Measurements from ENCODE around the gene CFAP299.

Gene CFAP299

DNA sequence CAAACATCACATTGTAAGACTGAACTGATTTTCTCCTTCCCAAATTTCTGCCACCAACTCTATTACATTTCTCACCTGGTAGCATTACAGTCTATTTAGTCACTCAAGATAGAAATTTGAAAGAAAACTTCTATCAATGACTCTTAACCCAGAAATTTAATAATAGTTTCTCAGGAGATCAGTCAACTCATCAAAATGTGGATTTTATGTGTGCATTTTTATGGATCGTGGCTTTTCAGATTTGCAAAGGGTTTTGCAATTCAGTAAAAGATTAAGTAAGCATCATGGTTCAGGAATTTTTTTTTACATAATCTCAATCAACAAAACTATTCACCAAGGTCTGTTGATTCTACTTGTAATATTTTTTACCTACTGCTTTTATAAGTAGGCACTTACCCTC lies 111.1 kb downstream of the CFAP299 start:
- no peak for DNase-seq (ENCODE audit: low read depth, low spot score)
- H3K4me3 ChIP-seq (ENCODE audit: insufficient read length, low read depth): no peak overlapping the region
- no peak overlapping the region for H3K9ac ChIP-seq (ENCODE audit: insufficient read length, low read depth)
- H3K4me1 ChIP-seq (ENCODE audit: insufficient read depth, insufficient read length): no peaks in the 10 kb centered on the region
- no peaks in the 10 kb centered on the region for H3K27me3 ChIP-seq (ENCODE audit: insufficient read depth, insufficient read length)
- H3K9me3 ChIP-seq (ENCODE audit: insufficient read depth, low read length): no peaks in the 10 kb centered on the region
- no peak for TF ChIP-seq ZNF274 (IDR thresholded peaks at IDR 0.05; ENCODE audit: low read depth, low read length)
- no peak for TF ChIP-seq YY1 (IDR thresholded peaks at IDR 0.05; ENCODE audit: insufficient read depth, insufficient read length)
- no peak for TF ChIP-seq SUZ12 (IDR thresholded peaks at IDR 0.05; ENCODE audit: extremely low read depth, insufficient read depth, insufficient read length)
- H3K36me3 ChIP-seq (ENCODE audit: insufficient read depth, insufficient read length, low read length): no peaks in the 10 kb centered on the region

- Histone ChIP-seq H3K9ac (ENCODE audit: insufficient read length, low read depth) (no peak overlapping the region), H3K4me3 (ENCODE audit: insufficient read length, low read depth) (no peak overlapping the region), H3K36me3 (ENCODE audit: insufficient read depth, insufficient read length, low read length) (no peaks in the 10 kb centered on the region), H3K27me3 (ENCODE audit: insufficient read depth, insufficient read length) (no peaks in the 10 kb centered on the region), H3K9me3 (ENCODE audit: insufficient read depth, low read length) (peaks cover 1% of the 10 kb centered on the region; the same call in 1 of the 2 replicates), H3K4me1 (ENCODE audit: insufficient read depth, insufficient read length) (no peaks in the 10 kb centered on the region)
- no peak for DNase-seq (ENCODE audit: low read depth, low spot score)
- TF ChIP-seq SUZ12 (IDR thresholded peaks at IDR 0.05; ENCODE audit: extremely low read depth, insufficient read depth, insufficient read length) (no peak), ZNF274 (IDR thresholded peaks at IDR 0.05; ENCODE audit: low read depth, low read length) (no peak), YY1 (IDR thresholded peaks at IDR 0.05; ENCODE audit: insufficient read depth, insufficient read length) (no peak)
These were observed 112.0 kb downstream of the CFAP299 start for GRCh38 chr4:80447493-80447892.

- H3K9me3 ChIP-seq (ENCODE audit: insufficient read depth, low read length): peaks cover 6% of the 10 kb centered on the region; the same call in 1 of the 2 replicates
- H3K27me3 ChIP-seq (ENCODE audit: insufficient read depth, insufficient read length): no peaks in the 10 kb centered on the region
- TF ChIP-seq YY1 (IDR thresholded peaks at IDR 0.05; ENCODE audit: insufficient read depth, insufficient read length): no peak
- TF ChIP-seq SUZ12 (IDR thresholded peaks at IDR 0.05; ENCODE audit: extremely low read depth, insufficient read depth, insufficient read length): no peak
- no peak for TF ChIP-seq ZNF274 (IDR thresholded peaks at IDR 0.05; ENCODE audit: low read depth, low read length)
- H3K4me1 ChIP-seq (ENCODE audit: insufficient read depth, insufficient read length): no peaks in the 10 kb centered on the region
- no peak overlapping the region for H3K9ac ChIP-seq (ENCODE audit: insufficient read length, low read depth)
- no peak for DNase-seq (ENCODE audit: low read depth, low spot score)
- no peak overlapping the region for H3K4me3 ChIP-seq (ENCODE audit: insufficient read length, low read depth)
- no peaks in the 10 kb centered on the region for H3K36me3 ChIP-seq (ENCODE audit: insufficient read depth, insufficient read length, low read length)
These were observed 112.5 kb downstream of the CFAP299 start for GRCh38 chr4:80448056-80448455.

DNA sequence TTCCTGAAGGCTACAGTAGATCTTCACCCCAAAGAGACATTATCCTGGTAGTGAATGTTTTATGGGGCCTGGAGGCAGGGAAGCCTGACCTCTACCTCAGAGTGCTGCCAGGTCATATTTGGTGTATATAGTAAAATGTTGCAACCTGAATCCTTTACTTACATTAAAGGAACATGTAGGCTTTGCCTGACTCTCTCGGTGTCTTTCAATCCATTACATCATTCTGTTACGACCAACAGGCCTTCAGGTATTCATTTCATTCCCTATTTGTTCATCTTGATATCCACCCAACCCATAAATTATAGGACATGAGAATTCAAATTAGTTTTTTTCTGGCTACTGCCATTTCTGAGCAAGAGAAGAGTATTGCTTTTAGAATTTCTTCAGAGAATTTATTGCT lies 116.5 kb downstream of the CFAP299 start:
- no peak for DNase-seq (ENCODE audit: low read depth, low spot score)
- no peak overlapping the region for H3K4me3 ChIP-seq (ENCODE audit: insufficient read length, low read depth)
- H3K4me1 ChIP-seq (ENCODE audit: insufficient read depth, insufficient read length): no peaks in the 10 kb centered on the region
- no peak for TF ChIP-seq SUZ12 (IDR thresholded peaks at IDR 0.05; ENCODE audit: extremely low read depth, insufficient read depth, insufficient read length)
- no peak for TF ChIP-seq ZNF274 (IDR thresholded peaks at IDR 0.05; ENCODE audit: low read depth, low read length)
- TF ChIP-seq YY1 (IDR thresholded peaks at IDR 0.05; ENCODE audit: insufficient read depth, insufficient read length): no peak
- no peak overlapping the region for H3K9ac ChIP-seq (ENCODE audit: insufficient read length, low read depth)
- H3K9me3 ChIP-seq (ENCODE audit: insufficient read depth, low read length): peaks cover 6% of the 10 kb centered on the region; the same call in 1 of the 2 replicates
- H3K36me3 ChIP-seq (ENCODE audit: insufficient read depth, insufficient read length, low read length): no peaks in the 10 kb centered on the region
- no peaks in the 10 kb centered on the region for H3K27me3 ChIP-seq (ENCODE audit: insufficient read depth, insufficient read length)

- Histone ChIP-seq H3K36me3 (ENCODE audit: insufficient read depth, insufficient read length, low read length) (no peaks in the 10 kb centered on the region), H3K4me1 (ENCODE audit: insufficient read depth, insufficient read length) (no peaks in the 10 kb centered on the region), H3K9ac (ENCODE audit: insufficient read length, low read depth) (no peak overlapping the region), H3K9me3 (ENCODE audit: insufficient read depth, low read length) (peaks cover 6% of the 10 kb centered on the region; the same call in 1 of the 2 replicates), H3K27me3 (ENCODE audit: insufficient read depth, insufficient read length) (no peaks in the 10 kb centered on the region), H3K4me3 (ENCODE audit: insufficient read length, low read depth) (no peak overlapping the region)
- DNase-seq (ENCODE audit: low read depth, low spot score): no peak
- TF ChIP-seq SUZ12 (IDR thresholded peaks at IDR 0.05; ENCODE audit: extremely low read depth, insufficient read depth, insufficient read length): no peak
- TF ChIP-seq YY1 (IDR thresholded peaks at IDR 0.05; ENCODE audit: insufficient read depth, insufficient read length): no peak
- no peak for TF ChIP-seq ZNF274 (IDR thresholded peaks at IDR 0.05; ENCODE audit: low read depth, low read length)
These were observed 117.2 kb downstream of the CFAP299 start for GRCh38 chr4:80452768-80453167.

GRCh38 chr4:80454040-80454439 lies 118.5 kb downstream of the CFAP299 start:
- no peak for DNase-seq (ENCODE audit: low read depth, low spot score)
- TF ChIP-seq SUZ12 (IDR thresholded peaks at IDR 0.05; ENCODE audit: extremely low read depth, insufficient read depth, insufficient read length) (no peak), YY1 (IDR thresholded peaks at IDR 0.05; ENCODE audit: insufficient read depth, insufficient read length) (no peak), ZNF274 (IDR thresholded peaks at IDR 0.05; ENCODE audit: low read depth, low read length) (no peak)
- Histone ChIP-seq H3K4me1 (ENCODE audit: insufficient read depth, insufficient read length) (no peaks in the 10 kb centered on the region), H3K27me3 (ENCODE audit: insufficient read depth, insufficient read length) (no peaks in the 10 kb centered on the region), H3K36me3 (ENCODE audit: insufficient read depth, insufficient read length, low read length) (no peaks in the 10 kb centered on the region), H3K9ac (ENCODE audit: insufficient read length, low read depth) (no peak overlapping the region), H3K9me3 (ENCODE audit: insufficient read depth, low read length) (peaks cover 6% of the 10 kb centered on the region; the same call in 1 of the 2 replicates), H3K4me3 (ENCODE audit: insufficient read length, low read depth) (no peak overlapping the region)

DNA sequence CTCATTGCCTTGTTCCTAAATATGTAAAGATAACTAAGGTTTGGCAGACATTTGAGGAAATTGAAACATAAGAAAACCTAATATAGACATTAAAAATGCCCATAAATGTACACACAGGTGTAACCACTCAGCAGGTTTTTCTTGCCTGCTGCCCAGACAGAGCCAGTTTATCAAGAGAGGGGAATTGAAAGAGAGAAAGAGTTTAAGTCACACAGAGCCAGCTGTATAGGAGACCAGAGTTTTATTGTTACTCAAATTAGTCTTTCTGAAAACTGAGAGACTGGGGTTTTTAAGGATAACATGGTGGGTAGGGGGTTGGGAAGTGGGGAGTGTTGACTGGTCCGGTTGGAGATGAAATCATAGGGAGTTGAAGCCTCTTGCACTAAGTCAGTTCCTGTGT lies 119.0 kb downstream of the CFAP299 start:
- peaks cover 6% of the 10 kb centered on the region; the same call in 1 of the 2 replicates for H3K9me3 ChIP-seq (ENCODE audit: insufficient read depth, low read length)
- H3K9ac ChIP-seq (ENCODE audit: insufficient read length, low read depth): no peak overlapping the region
- no peak overlapping the region for H3K4me3 ChIP-seq (ENCODE audit: insufficient read length, low read depth)
- no peaks in the 10 kb centered on the region for H3K4me1 ChIP-seq (ENCODE audit: insufficient read depth, insufficient read length)
- H3K27me3 ChIP-seq (ENCODE audit: insufficient read depth, insufficient read length): no peaks in the 10 kb centered on the region
- TF ChIP-seq YY1 (IDR thresholded peaks at IDR 0.05; ENCODE audit: insufficient read depth, insufficient read length): no peak
- TF ChIP-seq ZNF274 (IDR thresholded peaks at IDR 0.05; ENCODE audit: low read depth, low read length): no peak
- no peak for TF ChIP-seq SUZ12 (IDR thresholded peaks at IDR 0.05; ENCODE audit: extremely low read depth, insufficient read depth, insufficient read length)
- no peaks in the 10 kb centered on the region for H3K36me3 ChIP-seq (ENCODE audit: insufficient read depth, insufficient read length, low read length)
- no peak for DNase-seq (ENCODE audit: low read depth, low spot score)
